GM18520 (cell line): Measurements from ENCODE around the gene CBY2.
"Not testable (repeated sequence)": the region's sequence is repeated elsewhere in the genome, so short reads cannot be mapped to it uniquely, and the experiment has no call there.

Source experiments
- ATAC-seq: cut with Tn5 transposase; IDR thresholded peaks from one replicate; pipeline ENCODE4 v1.9.1; 2021; ENCODE audit not compliant: unreplicated experiment

CBY2 gene

GRCh38 chr13:45742985-45743384 is 40.9 kb downstream of the CBY2 start:
- ATAC-seq = no peak

- no peak for ATAC-seq
Measured at GRCh38 chr13:45744979-45745378, 42.9 kb downstream of the CBY2 start.

DNA sequence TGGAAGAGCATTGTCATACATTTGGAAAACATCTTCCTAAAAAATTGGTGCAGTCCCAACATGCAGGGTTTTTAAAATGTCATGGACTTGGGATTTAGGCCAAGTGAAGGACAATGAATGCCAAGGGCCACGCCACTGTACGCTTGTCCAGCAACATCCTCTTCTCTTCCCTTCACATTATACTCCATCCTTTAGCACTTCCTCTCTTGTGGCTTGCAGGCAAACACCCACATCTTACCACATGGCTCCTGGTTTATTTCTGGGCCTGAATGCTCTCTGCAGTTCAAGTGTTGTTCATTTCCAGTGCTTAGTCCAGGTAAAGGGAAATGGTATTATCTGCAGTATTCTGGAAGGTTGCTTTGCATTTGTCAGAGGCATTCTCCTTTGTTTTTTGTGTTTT is 45.0 kb downstream of the CBY2 start:
- ATAC-seq = no peak

- ATAC-seq = no peak
Measured at GRCh38 chr13:45748941-45749759, 47.0 kb downstream of the CBY2 start.

DNA sequence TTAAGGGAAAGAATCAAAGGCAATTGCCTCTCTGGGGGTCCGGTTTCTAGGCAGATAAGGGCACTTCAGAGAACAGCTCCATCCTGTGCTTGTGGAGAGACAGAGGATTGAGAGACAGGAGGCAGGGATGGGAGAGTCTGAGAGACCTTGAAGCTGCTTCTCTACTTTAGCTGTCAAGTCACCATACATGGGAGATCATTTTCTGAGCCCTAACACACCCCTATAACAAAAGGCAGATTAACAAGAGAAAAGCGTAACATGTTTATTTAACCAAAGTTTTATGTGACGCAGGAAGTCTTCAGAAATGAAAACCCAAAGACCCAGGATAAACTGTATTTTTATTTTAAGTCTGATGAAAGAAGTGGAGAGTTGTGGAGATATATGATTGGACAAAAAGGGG is 48.4 kb downstream of the CBY2 start:
- ATAC-seq = no peak

DNA sequence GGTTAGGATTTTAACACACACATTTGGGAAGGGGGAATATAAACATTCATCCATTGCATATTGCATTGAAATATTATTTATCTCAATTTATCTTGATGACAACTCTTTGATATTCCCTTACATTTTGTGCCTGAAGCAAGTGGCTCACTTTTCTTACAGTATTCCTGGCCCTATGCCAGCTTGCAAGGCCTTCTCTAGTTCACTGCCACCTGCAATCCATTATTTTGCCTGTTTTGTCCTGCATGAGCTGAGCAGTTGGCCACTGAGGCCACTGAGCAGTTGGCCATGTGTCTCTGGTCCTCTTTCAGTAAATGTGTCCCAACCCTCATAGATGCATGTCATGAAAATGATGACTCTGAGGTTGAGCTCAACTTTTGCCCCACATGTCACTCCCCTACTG is 49.8 kb downstream of the CBY2 start:
- ATAC-seq = no peak

DNA sequence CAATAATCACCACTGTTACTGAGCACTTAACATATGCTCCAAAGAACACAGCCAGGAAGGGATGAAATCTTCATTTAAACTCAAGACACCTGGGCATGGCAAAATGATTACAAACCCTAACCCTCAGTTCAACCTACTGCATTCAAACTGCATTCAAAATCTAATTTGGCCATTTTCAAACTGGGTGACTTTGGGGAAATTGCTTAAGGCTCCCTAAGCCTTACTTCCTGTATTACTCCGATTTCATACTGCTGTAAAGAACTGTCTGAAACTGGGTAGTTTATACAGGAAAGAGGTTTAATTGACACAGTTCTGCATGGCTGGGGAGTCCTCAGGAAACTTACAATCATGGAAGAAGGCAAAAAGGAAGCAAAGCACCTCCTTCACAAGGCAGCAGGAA is 50.4 kb downstream of the CBY2 start:
- ATAC-seq = no peak

GRCh38 chr13:45756498-45756897 is 54.4 kb downstream of the CBY2 start:
- ATAC-seq = not testable (repeated sequence)

DNA sequence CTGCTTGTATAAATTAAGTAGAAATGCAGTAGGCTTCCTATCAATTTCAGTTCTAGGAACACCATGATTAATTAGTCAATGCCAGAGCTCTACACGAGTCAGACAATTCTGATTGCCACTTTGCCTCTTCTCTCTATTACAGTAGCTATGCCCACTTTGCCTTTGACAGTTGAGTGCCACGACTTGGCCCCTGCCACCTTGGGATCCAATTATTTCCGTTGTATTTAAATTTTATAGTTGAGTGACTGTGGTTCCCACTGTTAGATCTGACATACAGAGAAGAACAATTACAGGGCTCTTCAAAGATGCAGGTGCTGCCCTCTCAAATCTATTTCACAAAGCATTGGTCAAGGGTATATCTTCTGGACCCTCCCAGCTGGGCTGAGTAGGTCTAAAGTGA is 55.5 kb downstream of the CBY2 start:
- not testable (repeated sequence) for ATAC-seq

GRCh38 chr13:45763419-45763818 is 61.3 kb downstream of the CBY2 start:
- no peak for ATAC-seq
